Tibial artery (tissue), 4 donors: ENCODE results near the gene TMC8.

ENCODE experiments used
- DNase-seq, 2 donors: peaks; one replicate each; pipeline ENCODE4 v3.0.0-alpha.2; 2019
- H3K27ac ChIP-seq, 2 donors: fragments of 200-600 bp; sonication (generic) in 1 of 2; 1 replicate in 1 of 2; 2 replicates in 1 of 2; pipeline ENCODE4 v1.5.1; 2018 to 2019; ENCODE audit warnings: mild to moderate bottlenecking in 1 of 2
- H3K27me3 ChIP-seq, 2 donors: fragments of 200-600 bp; sonication (generic) in 1 of 2; one replicate each; pipeline versions ENCODE4 v1.5.1 to v1.6.0; 2016 to 2019
- H3K36me3 ChIP-seq, 3 donors: fragments of 200-600 bp; sonication (generic) in 2 of 3; one replicate each; pipeline ENCODE4 v1.5.1; 2016 to 2019; ENCODE audit warnings: mild to moderate bottlenecking in 2 of 3
- H3K4me1 ChIP-seq, 4 donors: fragments of 200-600 bp; sonication (generic) in 2 of 4; 1 replicate in 3 of 4; 2 replicates in 1 of 4; pipeline ENCODE4 v1.5.1; 2016 to 2019
- H3K4me3 ChIP-seq, 2 donors: fragments of 200-600 bp; sonication (generic) in 1 of 2; 1 replicate in 1 of 2; 2 replicates in 1 of 2; pipeline ENCODE4 v1.5.1; 2018 to 2019; ENCODE audit warnings: mild to moderate bottlenecking in 2 of 2
- H3K9me3 ChIP-seq, 3 donors: fragments of 200-600 bp; sonication (generic) in 1 of 3; one replicate each; pipeline ENCODE4 v1.5.1; 2016 to 2019
- intact Hi-C: fragments of 100-400 bp; cut with DNase I; formaldehyde crosslinking; loops from one replicate; pipeline ENCODE4 v1.15.0; 2023; ENCODE audit warnings: low total_unique reads
- TF ChIP-seq, protein P1 (sequence below), 2 experiments: fragments of 200-600 bp in 1 of 2; fragments of 450-650 bp in 1 of 2; IDR thresholded peaks; one replicate each; pipeline ENCODE4 v1.5.1; 2017 to 2019; ENCODE audit warnings: antibody characterized with exemption in 2 of 2, mild to moderate bottlenecking in 1 of 2, moderate library complexity in 1 of 2

The TMC8 gene

DNA sequence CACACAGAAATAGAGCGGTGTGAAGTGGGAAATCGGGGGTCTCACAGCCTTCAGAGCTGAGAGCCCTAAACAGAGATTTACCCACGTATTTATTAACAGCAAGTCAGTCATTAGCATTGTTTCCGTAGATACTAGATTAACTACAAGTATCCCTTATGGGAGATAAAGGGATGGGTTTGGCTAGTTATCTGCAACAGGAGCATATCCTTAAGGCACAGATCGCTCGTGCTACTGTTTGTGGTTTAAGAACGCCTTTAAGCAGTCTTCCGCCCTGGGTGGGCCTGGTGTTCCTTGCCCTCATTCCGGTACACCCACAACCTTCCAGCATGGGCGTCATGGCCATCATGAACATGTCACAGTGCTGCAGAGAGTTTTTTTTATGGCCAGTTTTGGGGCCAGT is 29.0 kb upstream of the TMC8 start:
- Histone ChIP-seq H3K27me3 (no peaks in the 10 kb centered on the region), H3K36me3 (peaks cover 67 to 89% (median 84%) of the 10 kb centered on the region in 3 donors), H3K9me3 (no peaks in the 10 kb centered on the region), H3K27ac (no peak overlapping the region), H3K4me3 (no peak overlapping the region), H3K4me1 (no peaks in the 10 kb centered on the region)
- TF ChIP-seq, protein P1, sequence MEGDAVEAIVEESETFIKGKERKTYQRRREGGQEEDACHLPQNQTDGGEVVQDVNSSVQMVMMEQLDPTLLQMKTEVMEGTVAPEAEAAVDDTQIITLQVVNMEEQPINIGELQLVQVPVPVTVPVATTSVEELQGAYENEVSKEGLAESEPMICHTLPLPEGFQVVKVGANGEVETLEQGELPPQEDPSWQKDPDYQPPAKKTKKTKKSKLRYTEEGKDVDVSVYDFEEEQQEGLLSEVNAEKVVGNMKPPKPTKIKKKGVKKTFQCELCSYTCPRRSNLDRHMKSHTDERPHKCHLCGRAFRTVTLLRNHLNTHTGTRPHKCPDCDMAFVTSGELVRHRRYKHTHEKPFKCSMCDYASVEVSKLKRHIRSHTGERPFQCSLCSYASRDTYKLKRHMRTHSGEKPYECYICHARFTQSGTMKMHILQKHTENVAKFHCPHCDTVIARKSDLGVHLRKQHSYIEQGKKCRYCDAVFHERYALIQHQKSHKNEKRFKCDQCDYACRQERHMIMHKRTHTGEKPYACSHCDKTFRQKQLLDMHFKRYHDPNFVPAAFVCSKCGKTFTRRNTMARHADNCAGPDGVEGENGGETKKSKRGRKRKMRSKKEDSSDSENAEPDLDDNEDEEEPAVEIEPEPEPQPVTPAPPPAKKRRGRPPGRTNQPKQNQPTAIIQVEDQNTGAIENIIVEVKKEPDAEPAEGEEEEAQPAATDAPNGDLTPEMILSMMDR (IDR thresholded peaks at IDR 0.05) = no peak
- DNase-seq = no peak
- intact Hi-C loops = no loop called here

DNA sequence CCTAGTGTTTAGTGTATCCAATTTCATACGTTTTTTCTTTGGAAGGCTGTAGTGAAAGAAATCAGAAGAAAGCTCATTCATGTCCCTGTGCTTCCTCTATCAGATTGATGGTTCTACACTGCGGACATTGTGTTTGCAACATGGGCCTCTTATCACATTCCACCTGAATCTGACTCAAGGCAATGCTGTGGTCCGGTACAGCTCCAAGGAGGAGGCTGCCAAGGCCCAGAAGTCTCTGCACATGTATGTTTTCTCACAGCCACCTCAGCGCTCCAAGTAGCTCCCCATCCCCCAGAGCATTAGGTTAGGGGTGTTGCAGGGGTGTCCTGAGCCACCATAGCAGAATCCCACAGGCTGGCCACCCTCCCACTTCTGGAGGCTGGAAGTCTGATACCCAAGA is 27.3 kb upstream of the TMC8 start:
- no peaks in the 10 kb centered on the region for H3K9me3 ChIP-seq
- peaks cover 49 to 78% (median 66%) of the 10 kb centered on the region in 3 donors for H3K36me3 ChIP-seq
- no peak overlapping the region for H3K4me3 ChIP-seq
- intact Hi-C loops = no loop called here
- TF ChIP-seq, protein P1 (IDR thresholded peaks at IDR 0.05) = no peak
- H3K27ac ChIP-seq = no peak overlapping the region
- DNase-seq = peak in 1 of 2 donors; percentile 39
- no peaks in the 10 kb centered on the region for H3K4me1 ChIP-seq
- H3K27me3 ChIP-seq = no peaks in the 10 kb centered on the region

DNA sequence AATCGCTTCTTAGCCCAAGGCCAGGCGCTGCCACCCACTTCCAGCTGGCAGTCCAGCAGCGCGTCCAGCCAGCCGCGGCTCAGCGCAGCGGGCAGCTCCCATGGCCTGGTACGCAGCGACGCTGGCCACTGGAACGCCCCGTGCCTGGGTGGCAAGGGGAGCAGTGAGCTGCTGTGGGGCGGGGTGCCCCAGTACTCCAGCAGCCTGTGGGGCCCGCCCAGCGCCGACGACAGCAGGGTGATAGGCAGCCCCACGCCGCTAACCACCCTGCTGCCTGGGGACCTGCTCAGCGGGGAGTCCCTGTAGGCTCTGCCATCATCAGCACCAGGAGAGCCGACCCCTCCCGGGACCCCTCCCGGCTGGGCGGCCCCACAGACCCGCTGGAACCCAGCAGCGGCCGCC is 26.0 kb upstream of the TMC8 start:
- Histone ChIP-seq H3K4me1 (no peaks in the 10 kb centered on the region), H3K9me3 (no peaks in the 10 kb centered on the region), H3K36me3 (peaks cover 39 to 69% (median 54%) of the 10 kb centered on the region in 3 donors), H3K27ac (no peak overlapping the region), H3K27me3 (no peaks in the 10 kb centered on the region), H3K4me3 (no peak overlapping the region)
- intact Hi-C loops = no loop called here
- TF ChIP-seq, protein P1 (IDR thresholded peaks at IDR 0.05) = no peak
- DNase-seq = peak in 1 of 2 donors; percentile 59

DNA sequence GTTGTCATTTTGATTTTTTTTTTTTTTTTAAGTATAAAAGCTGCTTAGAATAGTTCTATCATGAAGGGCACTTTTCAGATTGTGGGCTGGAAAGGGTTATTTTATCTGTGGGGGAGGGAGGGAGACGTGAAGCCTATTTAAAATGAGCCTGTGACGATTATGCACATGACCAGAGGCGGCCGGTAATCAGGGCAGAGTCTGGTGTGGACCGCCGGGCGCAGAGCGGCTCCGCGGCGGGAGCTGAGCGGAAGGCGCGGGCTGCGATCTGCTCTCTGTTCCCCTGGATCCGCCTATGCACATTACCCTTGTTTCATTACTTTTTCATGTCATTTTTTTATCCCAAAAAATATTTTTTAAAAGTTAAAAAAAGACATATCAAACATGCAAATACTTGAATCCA is 25.5 kb upstream of the TMC8 start:
- TF ChIP-seq, protein P1 (IDR thresholded peaks at IDR 0.05) = no peak
- no peaks in the 10 kb centered on the region for H3K27me3 ChIP-seq
- no peak overlapping the region for H3K27ac ChIP-seq
- H3K9me3 ChIP-seq = no peaks in the 10 kb centered on the region
- no peaks in the 10 kb centered on the region for H3K4me1 ChIP-seq
- H3K36me3 ChIP-seq = peaks cover 33 to 64% (median 48%) of the 10 kb centered on the region in 3 donors
- intact Hi-C loops = no loop called here
- peak in 1 of 2 donors; percentile 20 for DNase-seq
- no peak overlapping the region for H3K4me3 ChIP-seq

DNA sequence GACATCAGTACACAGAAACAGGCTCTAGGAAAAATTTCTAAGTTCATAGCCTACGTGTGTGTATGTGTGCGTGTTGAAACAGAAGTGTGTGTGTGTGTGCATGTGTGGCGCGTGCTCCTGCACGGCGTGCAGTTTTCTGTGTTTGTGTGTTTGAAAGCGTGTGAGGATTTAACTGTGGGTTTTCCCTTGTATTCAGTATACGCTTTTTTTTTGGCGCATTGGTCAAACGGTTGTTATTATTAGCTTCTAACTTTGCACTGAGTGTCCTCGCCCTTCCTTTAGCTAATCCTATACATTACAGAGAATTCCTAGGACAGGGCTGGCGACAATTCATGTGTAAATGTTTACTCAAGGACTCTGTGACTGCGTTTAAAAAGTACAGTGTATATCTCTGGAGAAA is 25.0 kb upstream of the TMC8 start:
- peaks cover 29 to 59% (median 44%) of the 10 kb centered on the region in 3 donors for H3K36me3 ChIP-seq
- peak in 1 of 2 donors; percentile 1 for DNase-seq
- H3K27ac ChIP-seq = no peak overlapping the region
- H3K9me3 ChIP-seq = no peaks in the 10 kb centered on the region
- intact Hi-C loops = no loop called here
- TF ChIP-seq, protein P1 (IDR thresholded peaks at IDR 0.05) = no peak
- H3K27me3 ChIP-seq = no peaks in the 10 kb centered on the region
- no peak overlapping the region for H3K4me3 ChIP-seq
- no peaks in the 10 kb centered on the region for H3K4me1 ChIP-seq

DNA sequence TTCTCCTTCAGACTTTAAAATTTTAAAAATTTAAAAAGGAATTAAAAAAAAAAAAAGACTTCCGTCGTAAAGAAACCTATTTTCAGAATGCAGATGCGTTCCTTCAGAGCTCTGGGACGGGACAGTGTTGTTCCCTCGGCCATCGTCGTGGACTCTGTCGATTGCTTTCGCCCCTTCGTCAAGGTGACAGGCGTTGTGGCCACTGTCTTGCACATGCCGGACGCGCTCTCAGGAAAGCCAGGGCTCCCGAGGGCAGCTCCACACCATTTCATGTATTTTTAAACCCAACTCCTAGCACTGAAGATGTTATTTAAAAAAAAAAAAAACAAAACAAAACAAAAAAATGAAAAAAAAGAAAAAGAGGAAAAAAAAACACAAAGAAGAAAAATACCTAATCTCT is 24.4 kb upstream of the TMC8 start:
- no peak overlapping the region for H3K4me3 ChIP-seq
- no peaks in the 10 kb centered on the region for H3K4me1 ChIP-seq
- TF ChIP-seq, protein P1 (IDR thresholded peaks at IDR 0.05) = no peak
- no peaks in the 10 kb centered on the region for H3K27me3 ChIP-seq
- no peaks in the 10 kb centered on the region for H3K9me3 ChIP-seq
- H3K27ac ChIP-seq = no peak overlapping the region
- peaks cover 29 to 59% (median 41%) of the 10 kb centered on the region in 3 donors for H3K36me3 ChIP-seq
- peak in 1 of 2 donors; percentile 47 for DNase-seq
- intact Hi-C loops = no loop called here
